Measurements from ENCODE around the gene SERPINA1. TPM values are rescaled to one million over a fixed set of nuclear protein-coding genes. Genes with fewer than 3 reads are reported as not detected.

SERPINA1 gene
- total and polyA plus RNA-seq, 2 of the 13 experiments (the other 11 are each of a cell fraction or from before 2014, with no cell fraction given), result 3,266 to 11,015 TPM

- TF ChIP-seq BRF2 (CRISPR knock-in tag; IDR thresholded peaks at IDR 0.05) (no peak; the same call in 1 of the 2 replicates), ZNF33A (CRISPR knock-in tag; IDR thresholded peaks at IDR 0.05; ENCODE audit: borderline replicate concordance) (no peak), TEAD2 (CRISPR knock-in tag; IDR thresholded peaks at IDR 0.05) (no peak), MBD4 (IDR thresholded peaks at IDR 0.05; ENCODE audit: borderline replicate concordance, low read length) (0 out of 2 replicates have a peak, but pooled peaks have one; percentile 26), ZBTB2 (CRISPR knock-in tag; IDR thresholded peaks at IDR 0.05; ENCODE audit: low read depth) (no peak), ZNF724P (CRISPR knock-in tag; IDR thresholded peaks at IDR 0.05; ENCODE audit: borderline replicate concordance) (peak; percentile 57), ZNF747 (CRISPR knock-in tag; IDR thresholded peaks at IDR 0.05; ENCODE audit: borderline replicate concordance) (no peak), ZNF746 (CRISPR knock-in tag; IDR thresholded peaks at IDR 0.05) (no peak), ZNF138 (CRISPR knock-in tag; IDR thresholded peaks at IDR 0.05; ENCODE audit: low read depth) (no peak), ZBTB38 (CRISPR knock-in tag; IDR thresholded peaks at IDR 0.05) (no peak), TAF1 (CRISPR knock-in tag; IDR thresholded peaks at IDR 0.05) (no peak), HOXA9 (CRISPR knock-in tag; IDR thresholded peaks at IDR 0.05; ENCODE audit: borderline replicate concordance) (0 out of 2 replicates have a peak, but pooled peaks have one; percentile 17), TRIM22 (IDR thresholded peaks at IDR 0.05) (no peak), U2AF2 (IDR thresholded peaks at IDR 0.05; ENCODE audit: low read depth, low read length) (no peak), YEATS4 (CRISPR knock-in tag; IDR thresholded peaks at IDR 0.05; ENCODE audit: borderline replicate concordance) (no peak), ZHX1 (CRISPR knock-in tag; IDR thresholded peaks at IDR 0.05; ENCODE audit: low read depth) (no peak), ZNF441 (CRISPR knock-in tag; IDR thresholded peaks at IDR 0.05; ENCODE audit: borderline replicate concordance) (no peak), ZKSCAN5 (CRISPR knock-in tag; IDR thresholded peaks at IDR 0.05) (no peak), YEATS2 (CRISPR knock-in tag; IDR thresholded peaks at IDR 0.05; ENCODE audit: borderline replicate concordance) (no peak), ISX (CRISPR knock-in tag; conservative IDR thresholded peaks at IDR 0.05) (0 out of 2 replicates have a peak, but pooled peaks have one; percentile 17), KDM4B (CRISPR knock-in tag; IDR thresholded peaks at IDR 0.05) (no peak), HNF1B (CRISPR knock-in tag; IDR thresholded peaks at IDR 0.05) (no peak), KLF15 (CRISPR knock-in tag; IDR thresholded peaks at IDR 0.05; ENCODE audit: borderline replicate concordance) (no peak), IRX3 (CRISPR knock-in tag; IDR thresholded peaks at IDR 0.05; ENCODE audit: borderline replicate concordance, low read depth) (no peak)
These were observed 397 bp downstream of the SERPINA1 start (continued) for GRCh38 chr14:94388027-94388383.
